Esophagus muscularis mucosa (tissue), 4 donors: ENCODE data around the gene PAWR. TPM values are rescaled to one million over a fixed set of nuclear protein-coding genes. Genes with fewer than 3 reads are reported as not detected.

ENCODE experiments used
- DNase-seq: peaks from one replicate; pipeline ENCODE4 v3.0.0-alpha.2; 2017; ENCODE audit errors: extremely low spot score
- H3K27ac ChIP-seq, 4 donors: fragments of 200-600 bp; sonication (generic); replicated peaks in 1 of 4; 1 replicate in 3 of 4; 2 replicates in 1 of 4; pipeline ENCODE4 v1.5.1; 2016 to 2019; ENCODE audit warnings: mild to moderate bottlenecking in 1 of 4
- H3K27me3 ChIP-seq, 4 donors: fragments of 200-600 bp; sonication (generic); one replicate each; pipeline versions ENCODE4 v1.5.1 to v1.6.0; 2016 to 2019
- H3K36me3 ChIP-seq, 4 donors: fragments of 200-600 bp; sonication (generic); one replicate each; pipeline ENCODE4 v1.5.1; 2016 to 2019
- H3K4me1 ChIP-seq, 4 donors: fragments of 200-600 bp; sonication (generic); one replicate each; pipeline ENCODE4 v1.5.1; 2016 to 2019
- H3K4me3 ChIP-seq, 4 donors: fragments of 200-600 bp; sonication (generic); 1 replicate in 2 of 4; 2 replicates in 2 of 4; pipeline ENCODE4 v1.5.1; 2016 to 2019; ENCODE audit warnings: mild to moderate bottlenecking in 4 of 4, moderate library complexity in 1 of 4
- H3K9me3 ChIP-seq, 4 donors: fragments of 200-600 bp; sonication (generic); 1 replicate in 3 of 4; 2 replicates in 1 of 4; pipeline ENCODE4 v1.5.1; 2016 to 2019
- CTCF ChIP-seq, 3 experiments: fragments of 200-600 bp in 2 of 3; fragments of 450-650 bp in 1 of 3; sonication (generic) in 2 of 3; IDR thresholded peaks; one replicate each; pipeline ENCODE4 v1.5.1; 2017 to 2019; ENCODE audit warnings: antibody characterized with exemption in 3 of 3, mild to moderate bottlenecking in 2 of 3, moderate library complexity in 1 of 3
- EP300 ChIP-seq: sonication (generic); formaldehyde crosslinking; IDR thresholded peaks from one replicate; pipeline ENCODE4 v1.6.1; 2017; ENCODE audit warnings: antibody characterized with exemption
- POLR2A ChIP-seq: fragments of 450-650 bp; IDR thresholded peaks from one replicate; pipeline ENCODE4 v1.6.1; 2017; ENCODE audit warnings: antibody characterized with exemption, moderate library complexity, mild to moderate bottlenecking, low read depth
- POLR2AphosphoS5 ChIP-seq, 2 donors: sonication (generic); formaldehyde crosslinking; IDR thresholded peaks; one replicate each; pipeline ENCODE4 v1.6.1; 2017; ENCODE audit warnings: antibody characterized with exemption in 2 of 2
- WGBS: methylation state at CpG from one replicate; pipeline ENCODE4 v1.1.5; 2018; 5-methylcytosine and 5-hydroxymethylcytosine counted together
- intact Hi-C: fragments of 100-400 bp; cut with DNase I; formaldehyde crosslinking; loops from one replicate; pipeline ENCODE4 v1.15.1; 2023
- total RNA-seq, 4 donors: library from RNA; depleted of rRNA; stranded (reverse); fragments of >200 nt; gene quantifications; one replicate each; pipeline versions ENCODE4 v1.1.0 to v1.2.1, GENCODE V29; 2016

The PAWR gene
- total RNA-seq, 4 donors from 2014 or later: 63.1 to 127 (median 97.9) TPM

- TF ChIP-seq CTCF (IDR thresholded peaks at IDR 0.05): no peak
- no peak for TF ChIP-seq POLR2AphosphoS5 (IDR thresholded peaks at IDR 0.05)
- TF ChIP-seq POLR2A: no peak
- TF ChIP-seq EP300: no peak
- intact Hi-C loops: no loop called here
- DNase-seq: no peak
- Histone ChIP-seq H3K27me3 (no peaks in the 10 kb centered on the region), H3K4me1 (peaks cover 0 to 4% (median 0%) of the 10 kb centered on the region in 4 donors), H3K9me3 (no peaks in the 10 kb centered on the region), H3K27ac (no peak overlapping the region), H3K36me3 (peaks cover 0 to 10% (median 0%) of the 10 kb centered on the region in 4 donors), H3K4me3 (no peak overlapping the region)
- 93% methylated on average over 3 of the region's 3 CpGs for WGBS
Measured at GRCh38 chr12:79592865-79593264, 97.9 kb downstream of the PAWR start.

- 49% methylated on average over 1 of the region's 1 CpG for whole genome bisulfite sequencing
Measured at GRCh38 chr12:79591988-79592387, 98.8 kb downstream of the PAWR start.

GRCh38 chr12:79590751-79591150 is 100.0 kb downstream of the PAWR start:
- Histone ChIP-seq H3K27ac (no peak overlapping the region), H3K9me3 (no peaks in the 10 kb centered on the region), H3K4me1 (peaks cover 0 to 4% (median 0%) of the 10 kb centered on the region in 4 donors), H3K27me3 (no peaks in the 10 kb centered on the region), H3K36me3 (peaks cover 0 to 10% (median 0%) of the 10 kb centered on the region in 4 donors), H3K4me3 (no peak overlapping the region)
- TF ChIP-seq CTCF (IDR thresholded peaks at IDR 0.05) (no peak), EP300 (no peak), POLR2A (no peak), POLR2AphosphoS5 (IDR thresholded peaks at IDR 0.05) (no peak)
- intact Hi-C loops: no loop called here
- DNase-seq: no peak
- WGBS: 94% methylated on average over 2 of the region's 2 CpGs

More at GRCh38 chr12:79591988-79592387, 98.8 kb downstream of the PAWR start:
- intact Hi-C loops: no loop called here
- no peak overlapping the region for H3K27ac ChIP-seq
- no peak for DNase-seq
- H3K36me3 ChIP-seq: peaks cover 0 to 10% (median 0%) of the 10 kb centered on the region in 4 donors
- no peak for TF ChIP-seq CTCF (IDR thresholded peaks at IDR 0.05)
- TF ChIP-seq EP300: no peak
- no peak for TF ChIP-seq POLR2A
- no peak for TF ChIP-seq POLR2AphosphoS5 (IDR thresholded peaks at IDR 0.05)
- no peak overlapping the region for H3K4me3 ChIP-seq
- H3K9me3 ChIP-seq: no peaks in the 10 kb centered on the region
- peaks cover 0 to 4% (median 0%) of the 10 kb centered on the region in 4 donors for H3K4me1 ChIP-seq
- H3K27me3 ChIP-seq: no peaks in the 10 kb centered on the region

- H3K36me3 ChIP-seq: no peaks in the 10 kb centered on the region
- DNase-seq: no peak
- no peak overlapping the region for H3K27ac ChIP-seq
- no peaks in the 10 kb centered on the region for H3K9me3 ChIP-seq
- WGBS: 58% methylated on average over 1 of the region's 1 CpG
- H3K27me3 ChIP-seq: no peaks in the 10 kb centered on the region
- no peak overlapping the region for H3K4me3 ChIP-seq
- peaks cover 0 to 4% (median 0%) of the 10 kb centered on the region in 4 donors for H3K4me1 ChIP-seq
- no peak for TF ChIP-seq POLR2AphosphoS5 (IDR thresholded peaks at IDR 0.05)
- TF ChIP-seq CTCF (IDR thresholded peaks at IDR 0.05): no peak
- TF ChIP-seq POLR2A: no peak
- no peak for TF ChIP-seq EP300
- intact Hi-C loops: no loop called here
Measured at GRCh38 chr12:79587368-79587767, 103.4 kb downstream of the PAWR start.

- DNase-seq: no peak
- Histone ChIP-seq H3K27ac (no peak overlapping the region), H3K27me3 (no peaks in the 10 kb centered on the region), H3K4me3 (no peak overlapping the region), H3K36me3 (no peaks in the 10 kb centered on the region), H3K4me1 (peaks cover 0 to 4% (median 0%) of the 10 kb centered on the region in 4 donors), H3K9me3 (no peaks in the 10 kb centered on the region)
- intact Hi-C loops: no loop called here
- WGBS: 96% methylated on average over 1 of the region's 1 CpG
- TF ChIP-seq POLR2AphosphoS5 (IDR thresholded peaks at IDR 0.05): no peak
- no peak for TF ChIP-seq CTCF (IDR thresholded peaks at IDR 0.05)
- no peak for TF ChIP-seq EP300
- TF ChIP-seq POLR2A: no peak
Measured at GRCh38 chr12:79585147-79585546, 105.6 kb downstream of the PAWR start.
